GM06990 (cell line): Measurements from ENCODE around the gene ZFAND3.

Source experiments
- DNase-seq: peaks from one replicate; pipeline ENCODE4 v3.0.0-alpha.2; 2011; ENCODE audit not compliant: insufficient read length; ENCODE audit errors: extremely low read depth
- H3K27me3 ChIP-seq: replicated peaks from 2 replicates; pipeline ENCODE4 v1.6.0; 2011; ENCODE audit warnings: low read length; ENCODE audit not compliant: control insufficient read depth, insufficient read depth
- H3K36me3 ChIP-seq: 2 replicates; pipeline ENCODE4 v1.5.1; 2011; ENCODE audit warnings: low read length; ENCODE audit not compliant: control insufficient read depth, insufficient read depth
- H3K4me3 ChIP-seq: replicated peaks from 2 replicates; pipeline ENCODE4 v1.5.1; 2011; ENCODE audit warnings: low read depth, mild to moderate bottlenecking, control low read depth, low read length
- CTCF ChIP-seq: IDR thresholded peaks from 2 replicates; pipeline ENCODE4 v1.5.1; 2011; ENCODE audit warnings: low read length, control low read depth, mild to moderate bottlenecking, inconsistent platforms; ENCODE audit not compliant: insufficient read depth, poor library complexity, severe bottlenecking

ZFAND3 gene

GRCh38 chr6:37984578-37984977, 165.1 kb downstream of the ZFAND3 start:
- no peak for DNase-seq
- no peaks in the 10 kb centered on the region for H3K36me3 ChIP-seq
- TF ChIP-seq CTCF, result no peak
- no peak overlapping the region for H3K4me3 ChIP-seq
- H3K27me3 ChIP-seq, result no peaks in the 10 kb centered on the region

- Histone ChIP-seq H3K4me3 (no peak overlapping the region), H3K27me3 (no peaks in the 10 kb centered on the region), H3K36me3 (no peaks in the 10 kb centered on the region)
- no peak for TF ChIP-seq CTCF
- DNase-seq, result no peak
Measured at GRCh38 chr6:37985355-37985754, 165.8 kb downstream of the ZFAND3 start.

- no peak for TF ChIP-seq CTCF
- Histone ChIP-seq H3K36me3 (no peaks in the 10 kb centered on the region), H3K4me3 (no peak overlapping the region), H3K27me3 (no peaks in the 10 kb centered on the region)
- no peak for DNase-seq
Measured at GRCh38 chr6:37987018-37987417, 167.5 kb downstream of the ZFAND3 start.

GRCh38 chr6:37987559-37987958, 168.0 kb downstream of the ZFAND3 start:
- Histone ChIP-seq H3K36me3 (no peaks in the 10 kb centered on the region), H3K27me3 (no peaks in the 10 kb centered on the region), H3K4me3 (no peak overlapping the region)
- no peak for DNase-seq
- TF ChIP-seq CTCF, result no peak

GRCh38 chr6:37988127-37988526, 168.6 kb downstream of the ZFAND3 start:
- DNase-seq, result no peak
- no peak overlapping the region for H3K4me3 ChIP-seq
- no peaks in the 10 kb centered on the region for H3K36me3 ChIP-seq
- H3K27me3 ChIP-seq, result no peaks in the 10 kb centered on the region
- no peak for TF ChIP-seq CTCF

- H3K27me3 ChIP-seq, result no peaks in the 10 kb centered on the region
- DNase-seq, result no peak
- H3K36me3 ChIP-seq, result no peaks in the 10 kb centered on the region
- no peak for TF ChIP-seq CTCF
- no peak overlapping the region for H3K4me3 ChIP-seq
Measured at GRCh38 chr6:37988696-37989095, 169.2 kb downstream of the ZFAND3 start.
